H1 (cell line): ENCODE data around the gene WFDC1. TPM values are rescaled to one million over a fixed set of nuclear protein-coding genes. Genes with fewer than 3 reads are reported as not detected.

Experiments used
- CTCF ChIA-PET: fragments of 300-600 bp; sonication (Branson Sonifier 250); formaldehyde crosslinking; loops from one replicate; lab custom pipeline; 2021; ENCODE audit not compliant: partially characterized antibody; lab: Charles Lee
- POLR2A ChIA-PET: fragments of 300-600 bp; sonication (Branson Sonifier 250); formaldehyde crosslinking; loops from one replicate; lab custom pipeline; 2021; ENCODE audit warnings: inconsistent platforms; ENCODE audit not compliant: partially characterized antibody; lab: Charles Lee
- DNase-seq, 2 experiments: peaks; one replicate each; pipeline versions ENCODE4 v3.0.0 to v3.0.0-alpha.2; 2010 to 2022; ENCODE audit warnings: low spot score in 2 of 2, low read depth in 1 of 2, mixed read lengths in 1 of 2
- FAIRE-seq: peaks from 2 replicates; lab custom pipeline; 2011; peaks lifted over from hg19 to GRCh38; lab: Jason Lieb, UNC
- H2AFZ ChIP-seq: 2 replicates; pipeline ENCODE4 v1.8.1; 2012; ENCODE audit warnings: low read length, inconsistent platforms
- H2AK5ac ChIP-seq: 2 replicates; pipeline ENCODE4 v1.6.1; 2013; ENCODE audit warnings: low read depth, low read length
- H2BK120ac ChIP-seq: replicated peaks from 2 replicates; pipeline ENCODE3; 2013; ENCODE audit warnings: low read depth, low read length, inconsistent platforms
- H2BK12ac ChIP-seq: 2 replicates; pipeline ENCODE4 v1.6.1; 2013; ENCODE audit warnings: low read depth, low read length
- H2BK15ac ChIP-seq: 2 replicates; pipeline ENCODE4 v1.6.1; 2013; ENCODE audit warnings: low read length
- H2BK20ac ChIP-seq: 2 replicates; pipeline ENCODE4 v1.6.1; 2013; ENCODE audit warnings: low read length
- H2BK5ac ChIP-seq: 2 replicates; pipeline ENCODE4 v1.6.1; 2013; ENCODE audit warnings: low read depth, low read length
- H3K14ac ChIP-seq: 2 replicates; pipeline ENCODE4 v1.6.1; 2013; ENCODE audit warnings: inconsistent platforms; ENCODE audit not compliant: insufficient read length
- H3K18ac ChIP-seq: 2 replicates; pipeline ENCODE4 v1.6.1; 2013; ENCODE audit warnings: low read length; ENCODE audit errors: extremely low read depth
- H3K23ac ChIP-seq: 2 replicates; pipeline ENCODE4 v1.6.1; 2013; ENCODE audit warnings: inconsistent platforms; ENCODE audit not compliant: insufficient read length
- H3K23me2 ChIP-seq: 2 replicates; pipeline ENCODE4 v1.6.1; 2013; ENCODE audit warnings: low read depth, low read length
- H3K27ac ChIP-seq: 2 replicates; pipeline ENCODE4 v1.6.1; 2011; ENCODE audit warnings: low read depth, low read length, inconsistent platforms
- H3K27me3 ChIP-seq, 4 experiments: replicated peaks in 1 of 4; 1 replicate in 1 of 4; 2 replicates in 3 of 4; pipeline versions ENCODE4 v1.6.1 to v1.8.1; 2011 to 2013; ENCODE audit warnings: low read length in 3 of 4, mild to moderate bottlenecking in 3 of 4, inconsistent platforms in 2 of 4, mixed read lengths in 2 of 4, moderate library complexity in 1 of 4; ENCODE audit not compliant: control insufficient read depth in 3 of 4, insufficient read depth in 3 of 4; ENCODE audit errors: extremely low read depth in 1 of 4
- H3K36me3 ChIP-seq, 4 experiments: 2 replicates each; pipeline versions ENCODE4 v1.6.1 to v1.8.1; 2011 to 2013; ENCODE audit warnings: mild to moderate bottlenecking in 4 of 4, low read length in 3 of 4, moderate library complexity in 2 of 4, control low read depth in 1 of 4, inconsistent platforms in 1 of 4; ENCODE audit not compliant: insufficient read depth in 4 of 4, control insufficient read depth in 2 of 4
- H3K4ac ChIP-seq: replicated peaks from 2 replicates; pipeline ENCODE3; 2013; ENCODE audit warnings: low read length, low read depth, mixed read lengths, inconsistent platforms; ENCODE audit not compliant: insufficient read length
- H3K4me1 ChIP-seq, 4 experiments: replicated peaks in 1 of 4; 1 replicate in 1 of 4; 2 replicates in 3 of 4; pipeline versions ENCODE4 v1.6.1 to v1.8.1; 2011 to 2013; ENCODE audit warnings: low read length in 3 of 4, inconsistent platforms in 2 of 4, mixed read lengths in 1 of 4; ENCODE audit not compliant: insufficient read depth in 4 of 4, control insufficient read depth in 3 of 4
- H3K4me2 ChIP-seq, 2 experiments: 2 replicates each; pipeline versions ENCODE4 v1.6.1 to v1.8.1; 2011 to 2013; ENCODE audit warnings: low read depth in 2 of 2, low read length in 2 of 2, control low read depth in 1 of 2, inconsistent platforms in 1 of 2, mild to moderate bottlenecking in 1 of 2; ENCODE audit not compliant: insufficient read depth in 1 of 2
- H3K4me3 ChIP-seq, 4 experiments: fragments of 200-600, 300-600 bp in 1 of 4; sonication (generic), shearing (Covaris generic), sonication (Bioruptor Twin) in 1 of 4; 2 replicates each; pipeline versions ENCODE4 v1.5.1 to v1.8.1; 2011 to 2016; ENCODE audit warnings: low read length in 4 of 4, low read depth in 3 of 4, control low read depth in 2 of 4, inconsistent platforms in 2 of 4, mild to moderate bottlenecking in 2 of 4, mixed read lengths in 1 of 4, moderate library complexity in 1 of 4; ENCODE audit not compliant: insufficient read depth in 2 of 4; ENCODE audit errors: extremely low read depth in 1 of 4
- H3K56ac ChIP-seq: replicated peaks from 2 replicates; pipeline ENCODE3; 2013; ENCODE audit warnings: low read depth, mild to moderate bottlenecking, mixed read lengths, low read length, inconsistent platforms; ENCODE audit not compliant: insufficient read length
- H3K79me1 ChIP-seq: 2 replicates; pipeline ENCODE4 v1.6.1; 2013; ENCODE audit warnings: low read depth, low read length, control low read depth
- H3K79me2 ChIP-seq, 2 experiments: 2 replicates each; pipeline versions ENCODE4 v1.6.1 to v1.8.1; 2012 to 2013; ENCODE audit warnings: low read length in 2 of 2, mild to moderate bottlenecking in 2 of 2, inconsistent platforms in 1 of 2; ENCODE audit not compliant: insufficient read depth in 2 of 2, control insufficient read depth in 1 of 2
- H3K9ac ChIP-seq, 4 experiments: replicated peaks in 1 of 4; 1 replicate in 1 of 4; 2 replicates in 3 of 4; pipeline versions ENCODE4 v1.6.1 to v1.8.1; 2011 to 2013; ENCODE audit warnings: low read depth in 3 of 4, low read length in 3 of 4, control low read depth in 2 of 4, mild to moderate bottlenecking in 2 of 4, moderate library complexity in 2 of 4, inconsistent platforms in 1 of 4; ENCODE audit errors: extremely low read depth in 1 of 4
- H3K9me3 ChIP-seq, 2 experiments: 2 replicates each; pipeline versions ENCODE4 v1.6.1 to v1.8.1; 2012 to 2013; ENCODE audit warnings: mild to moderate bottlenecking in 2 of 2, moderate library complexity in 2 of 2, control low read depth in 1 of 2, inconsistent platforms in 1 of 2, low read depth in 1 of 2, low read length in 1 of 2, mixed read lengths in 1 of 2; ENCODE audit not compliant: insufficient read depth in 2 of 2
- H4K20me1 ChIP-seq, 2 experiments: replicated peaks in 1 of 2; 2 replicates each; pipeline versions ENCODE3 to v1.8.1; 2011 to 2013; ENCODE audit warnings: inconsistent platforms in 2 of 2, low read length in 2 of 2, mild to moderate bottlenecking in 1 of 2; ENCODE audit not compliant: insufficient read depth in 2 of 2, control insufficient read depth in 1 of 2
- H4K5ac ChIP-seq: 2 replicates; pipeline ENCODE4 v1.6.1; 2013; ENCODE audit warnings: low read length, low read depth, mixed read lengths, inconsistent platforms; ENCODE audit not compliant: insufficient read length
- H4K8ac ChIP-seq: 2 replicates; pipeline ENCODE4 v1.8.0; 2013; ENCODE audit warnings: mild to moderate bottlenecking, moderate library complexity, low read length, inconsistent platforms; ENCODE audit not compliant: insufficient read depth; ENCODE audit errors: extremely low read depth
- H4K91ac ChIP-seq: replicated peaks from 2 replicates; pipeline ENCODE3; 2013; ENCODE audit warnings: low read length, mixed read lengths, inconsistent platforms; ENCODE audit not compliant: insufficient read length
- CEBPB ChIP-seq: IDR thresholded peaks from 2 replicates; pipeline ENCODE4 v1.6.1; 2012; ENCODE audit warnings: low read depth, low read length
- CREB1 ChIP-seq: IDR thresholded peaks from 2 replicates; pipeline ENCODE4 v1.6.1; 2012; ENCODE audit warnings: inconsistent platforms
- JUN ChIP-seq: IDR thresholded peaks from 2 replicates; pipeline ENCODE4 v1.6.1; 2011; ENCODE audit warnings: low read depth, mild to moderate bottlenecking, improper control_type of control experiment, low read length
- JUND ChIP-seq: IDR thresholded peaks from 2 replicates; pipeline ENCODE4 v1.6.1; 2011; ENCODE audit warnings: mild to moderate bottlenecking, improper control_type of control experiment, low read length
- KDM5A ChIP-seq: fragments of 200-600 bp; IDR thresholded peaks from 2 replicates; pipeline ENCODE4 v1.7.1; 2012; ENCODE audit warnings: mild to moderate bottlenecking, low read length, inconsistent platforms, mixed read lengths
- MAX ChIP-seq: IDR thresholded peaks from 2 replicates; pipeline ENCODE4 v1.6.1; 2012; ENCODE audit warnings: inconsistent platforms
- POU5F1 ChIP-seq: IDR thresholded peaks from 2 replicates; pipeline ENCODE4 v1.6.1; 2011; ENCODE audit warnings: low read depth, mild to moderate bottlenecking, low read length, moderate library complexity
- RFX5 ChIP-seq: IDR thresholded peaks from 2 replicates; pipeline ENCODE4 v1.6.1; 2011; ENCODE audit warnings: low read depth, low read length, improper control_type of control experiment, borderline replicate concordance
- SAP30 ChIP-seq: fragments of 300-600 bp; sonication (generic); IDR thresholded peaks from 2 replicates; pipeline ENCODE4 v1.7.1; 2012; ENCODE audit warnings: low read length, moderate library complexity, mild to moderate bottlenecking, inconsistent platforms; ENCODE audit not compliant: insufficient read depth, insufficient replicate concordance
- SIN3A ChIP-seq, 2 experiments: IDR thresholded peaks in 1 of 2; conservative IDR thresholded peaks in 1 of 2; 2 replicates each; pipeline ENCODE4 v1.6.1; 2011 to 2012; ENCODE audit warnings: low read length in 2 of 2, improper control_type of control experiment in 1 of 2, low read depth in 1 of 2, mild to moderate bottlenecking in 1 of 2
- SIX5 ChIP-seq: IDR thresholded peaks from 2 replicates; pipeline ENCODE4 v1.6.1; 2011; ENCODE audit warnings: mild to moderate bottlenecking, low read depth, low read length
- TAF7 ChIP-seq: optimal IDR thresholded peaks from 2 replicates; pipeline ENCODE3; 2011; ENCODE audit warnings: low read depth, mild to moderate bottlenecking, inconsistent platforms, low read length, moderate library complexity, borderline replicate concordance
- TEAD4 ChIP-seq: IDR thresholded peaks from 2 replicates; pipeline ENCODE4 v1.6.1; 2012; ENCODE audit warnings: low read depth, low read length, inconsistent platforms, mixed read lengths
- WGBS, 2 experiments: shearing (Covaris generic) in 1 of 2; methylation state at CpG; one replicate each; pipeline versions ENCODE4 v1.1.6 to v1.1.7; 2013 to 2015; ENCODE audit warnings: low lambda C conversion rate in 2 of 2, mixed read lengths in 2 of 2, inconsistent platforms in 1 of 2, low coverage in 1 of 2, missing lambda C conversion rate in 1 of 2; ENCODE audit not compliant: insufficient replicate concordance in 2 of 2, insufficient coverage in 1 of 2, insufficient read length in 1 of 2; ENCODE audit errors: extremely low coverage in 1 of 2, missing lambda C conversion rate in 1 of 2; 5-methylcytosine and 5-hydroxymethylcytosine counted together
- polyA plus RNA-seq, 7 experiments: library from polyadenylated mRNA; depleted of rRNA in 3 of 7; stranded (reverse) in 5 of 7; unstranded in 2 of 7; fragments of >200 nt in 5 of 7; fragments of 200-250 nt in 2 of 7; gene quantifications; 1 replicate in 5 of 7; 2 replicates in 1 of 7; 4 replicates in 1 of 7; pipeline versions ENCODE4 v1.2.1 to v1.2.3, GENCODE V29; 2011 to 2013; ENCODE audit warnings: missing spikeins in 2 of 7, mixed read lengths in 2 of 7
- total RNA-seq: library from RNA; stranded (reverse); fragmentation: NEBNext Ultra II Directional; extraction: Animal tissue kit (Norgen Biotek cat#: 25700); gene quantifications from 2 replicates; pipeline ENCODE4 v1.2.1, GENCODE V29; 2021

WFDC1 gene
- total and polyA plus RNA-seq, 2 of the 8 experiments (the other 6 are each of a cell fraction or from before 2014, with no cell fraction given) = 0.70 to 1.1 TPM

GRCh38 chr16:84369938-84370627 lies 75.4 kb downstream of the WFDC1 start:
- Histone ChIP-seq H4K5ac (no peak overlapping the region), H4K20me1 (no peaks in the 10 kb centered on the region), H3K27me3 (peaks cover 0 to 18% (median 15%) of the 10 kb centered on the region in 4 experiments; a peak in 6 of 7 replicates), H3K23me2 (peaks cover 11% of the 10 kb centered on the region; the same call in 1 of the 2 replicates), H3K9me3 (no peaks in the 10 kb centered on the region), H2BK12ac (no peak overlapping the region), H3K9ac (no peak overlapping the region; a peak in 1 of 7 replicates), H3K4me1 (peaks cover 0 to 18% (median 11%) of the 10 kb centered on the region in 4 experiments; a peak in 6 of 7 replicates), H2BK5ac (no peak overlapping the region), H3K56ac (no peak overlapping the region), H2BK15ac (no peak overlapping the region), H3K4me2 (peak overlapping the region in 1 of 2 experiments; percentile 95; a peak in 2 of 4 replicates), H2BK20ac (no peak overlapping the region), H3K27ac (no peak overlapping the region), H3K4me3 (no peak overlapping the region), H3K36me3 (no peaks in the 10 kb centered on the region), H2AFZ (no peak overlapping the region), H3K14ac (no peak overlapping the region), H3K4ac (no peak overlapping the region), H3K18ac (no peak overlapping the region), H3K79me2 (no peaks in the 10 kb centered on the region), H2AK5ac (no peak overlapping the region), H3K23ac (no peak overlapping the region), H4K91ac (no peak overlapping the region), H4K8ac (no peak overlapping the region), H3K79me1 (no peaks in the 10 kb centered on the region), H2BK120ac (no peak overlapping the region)
- ChIA-PET POLR2A (interaction anchor here (1.0 kb wide), 1 partner anchor 9 kb away, joined by 3 read pairs; no protein-coding TSS in a partner anchor), CTCF (interaction anchor here (0.6 to 0.8 kb wide), 2 partner anchors 8 to 65 kb away, joined by 3 read pairs; no protein-coding TSS in a partner anchor)
- no peak for DNase-seq
- FAIRE-seq = no peak
- WGBS, 2 experiments = 68% methylated on average over 8 of the region's 11 CpGs; no CpG with 5 or more reads in 1 of the 2 experiments
- TF ChIP-seq RFX5 = no peak
- TF ChIP-seq POU5F1 = no peak
- no peak for TF ChIP-seq TAF7
- TF ChIP-seq SIN3A (conservative IDR thresholded peaks at IDR 0.05 in 1 of 2, IDR thresholded peaks at IDR 0.05 in 1 of 2; ENCODE audit: low read depth in 1 of 2, low read length in 2 of 2) = peak; percentile 34 to 79; a peak in 1 of 4 replicates
- no peak for TF ChIP-seq CREB1
- peak; percentile 91 for TF ChIP-seq TEAD4
- TF ChIP-seq SIX5 = no peak
- TF ChIP-seq JUND = 0 out of 2 replicates have a peak, but pooled peaks have one; percentile 33
- no peak for TF ChIP-seq SAP30
- TF ChIP-seq MAX = no peak
- TF ChIP-seq KDM5A = no peak
- TF ChIP-seq JUN = no peak
- peak; percentile 23; the same call in 1 of the 2 replicates for TF ChIP-seq CEBPB
